Activated T-cell treated with anti-CD3 and anti-CD28 coated beads, Interleukin-2, amount 50 U/mL, for 24 hours (primary cell): ENCODE measurements around the gene KLF11.
"Not testable (repeated sequence)": the region's sequence is repeated elsewhere in the genome, so short reads cannot be mapped to it uniquely, and the experiment has no call there.

ENCODE experiments used
- DNase-seq: peaks from one replicate; pipeline ENCODE4 v3.0.0-alpha.2; 2020
- H3K27ac Mint-ChIP-seq: 2 replicates; pipeline ENCODE4 v1.8.0; 2020; ENCODE audit warnings: mild to moderate bottlenecking, mixed read lengths
- H3K27me3 Mint-ChIP-seq: 2 replicates; pipeline ENCODE4 v1.8.0; 2020; ENCODE audit warnings: mixed read lengths
- H3K36me3 Mint-ChIP-seq: 2 replicates; pipeline ENCODE4 v1.8.0; 2020; ENCODE audit warnings: low read depth, mixed read lengths
- H3K4me1 Mint-ChIP-seq: 2 replicates; pipeline ENCODE4 v1.8.0; 2020; ENCODE audit warnings: low read depth, mixed read lengths
- H3K4me3 Mint-ChIP-seq: 2 replicates; pipeline ENCODE4 v1.8.0; 2020; ENCODE audit warnings: mild to moderate bottlenecking, moderate library complexity, mixed read lengths
- H3K9me3 Mint-ChIP-seq: 2 replicates; pipeline ENCODE4 v1.8.0; 2020; ENCODE audit warnings: mixed read lengths

Gene KLF11

DNA sequence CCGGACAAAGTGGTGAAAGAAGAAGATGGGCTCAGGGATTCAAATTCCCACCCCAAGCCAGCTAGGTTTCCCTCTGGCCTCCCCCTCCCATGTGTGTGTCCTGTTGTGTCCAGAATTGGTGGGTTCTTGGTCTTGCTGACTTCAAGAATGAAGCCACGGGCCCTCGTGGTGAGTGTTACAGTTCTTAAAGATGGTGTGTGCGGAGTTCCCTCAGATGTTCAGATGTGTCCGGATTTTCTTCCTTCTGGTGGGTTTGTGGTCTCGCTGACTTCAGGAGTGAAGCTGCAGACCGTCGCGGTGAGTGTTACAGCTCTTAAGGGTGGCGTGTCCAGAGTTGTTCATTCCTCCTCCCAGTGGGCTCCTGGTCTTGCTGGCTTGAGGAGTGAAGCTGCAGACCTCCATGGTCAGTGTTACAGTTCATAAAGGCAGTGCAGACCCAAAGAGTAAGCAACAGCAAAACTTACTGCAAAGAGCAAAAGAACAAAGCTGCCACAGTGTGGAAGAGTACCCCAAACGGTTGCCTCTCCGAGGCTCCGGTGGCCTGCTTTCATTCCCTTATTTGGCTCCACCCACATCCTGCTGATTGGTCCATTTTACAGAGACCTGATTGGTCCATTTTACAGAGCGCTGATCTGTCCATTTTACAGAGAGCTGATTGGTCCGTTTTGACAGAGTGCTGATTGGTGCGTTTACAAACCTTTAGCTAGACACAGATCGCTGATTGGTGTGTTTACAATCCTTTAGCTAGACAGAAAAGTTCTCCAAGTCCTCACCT is 37.7 kb upstream of the KLF11 start:
- Mint-ChIP-seq H3K27me3 (peaks cover 36% of the 10 kb centered on the region), H3K36me3 (no peaks in the 10 kb centered on the region), H3K9me3 (no peaks in the 10 kb centered on the region), H3K4me3 (no peak overlapping the region), H3K27ac (no peak overlapping the region), H3K4me1 (peaks cover 1% of the 10 kb centered on the region)
- DNase-seq = peak; percentile 3

DNA sequence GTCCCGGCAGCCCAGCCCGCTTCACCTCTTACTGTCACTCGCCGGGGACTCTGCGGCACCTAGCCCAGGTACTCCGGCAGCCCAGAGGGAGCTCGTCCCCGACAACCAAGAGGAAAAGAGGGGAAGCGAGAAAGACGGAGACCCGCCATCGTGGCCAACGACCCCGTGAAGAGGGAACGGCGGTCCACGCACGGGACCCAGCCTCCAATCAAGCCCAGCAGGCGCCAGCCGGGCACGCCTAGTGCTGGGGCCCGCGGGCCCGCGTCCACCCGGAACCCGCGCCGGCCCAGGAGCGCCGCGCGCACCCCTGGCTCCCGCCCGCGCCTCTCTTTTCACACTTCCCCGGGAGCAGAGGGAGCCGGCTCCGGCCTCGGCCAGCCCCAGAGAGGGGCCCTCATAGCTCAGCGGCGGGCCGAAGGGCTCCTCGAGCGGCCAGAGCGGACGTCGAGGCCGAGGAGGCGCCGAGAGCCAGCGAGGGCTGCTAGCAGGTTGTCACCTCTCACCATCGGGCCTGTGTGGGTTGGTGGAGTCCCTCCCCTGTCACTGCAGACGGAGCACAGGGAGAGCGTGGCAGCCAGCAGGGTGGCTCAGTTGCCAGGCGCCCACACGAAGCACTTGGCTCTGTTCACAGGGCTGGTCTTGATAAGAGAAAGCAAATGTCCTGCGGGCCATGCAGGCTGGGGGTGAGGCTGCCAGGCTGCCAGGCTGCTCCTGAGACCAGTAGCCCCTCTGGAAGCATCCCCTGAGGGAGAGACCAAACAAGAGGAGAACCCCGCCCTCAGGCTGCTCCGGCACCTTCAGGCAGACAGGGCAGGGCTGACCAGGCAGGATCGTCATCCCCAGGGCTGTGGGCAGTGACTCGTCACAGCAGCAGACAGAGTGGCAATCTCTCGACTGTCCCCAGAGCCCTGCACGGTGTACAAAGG is 36.9 kb upstream of the KLF11 start:
- Mint-ChIP-seq H3K27me3 (peaks cover 36% of the 10 kb centered on the region), H3K27ac (no peak overlapping the region)

DNA sequence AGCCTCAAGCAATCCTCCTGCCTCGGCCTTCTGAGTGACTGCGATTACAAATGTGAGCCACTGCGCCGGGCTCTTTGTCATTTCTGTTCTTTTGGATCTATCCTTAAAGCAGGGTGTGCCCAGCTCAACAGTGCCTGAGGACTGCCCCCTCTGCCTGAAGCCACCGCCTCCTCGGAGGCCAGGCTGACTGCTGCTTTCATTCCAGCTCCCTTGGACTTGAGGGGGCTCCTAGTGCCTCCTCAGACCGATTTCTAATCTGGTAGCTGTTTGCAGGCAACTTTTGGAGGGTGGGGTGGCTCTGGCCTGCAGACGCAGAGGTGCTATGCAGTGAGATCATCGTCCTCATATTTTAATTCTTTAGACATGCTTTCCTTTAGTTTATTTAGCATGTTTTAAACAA is 35.9 kb upstream of the KLF11 start:
- Mint-ChIP-seq H3K27ac (no peak overlapping the region), H3K4me1 (peaks cover 1% of the 10 kb centered on the region), H3K4me3 (no peak overlapping the region), H3K27me3 (peaks cover 36% of the 10 kb centered on the region), H3K36me3 (no peaks in the 10 kb centered on the region), H3K9me3 (no peaks in the 10 kb centered on the region)
- no peak for DNase-seq

More for the DNA sequence above, 36.9 kb upstream of the KLF11 start:
- Mint-ChIP-seq H3K36me3 (no peaks in the 10 kb centered on the region), H3K4me3 (no peak overlapping the region), H3K9me3 (no peaks in the 10 kb centered on the region), H3K4me1 (peaks cover 1% of the 10 kb centered on the region)
- no peak for DNase-seq

DNA sequence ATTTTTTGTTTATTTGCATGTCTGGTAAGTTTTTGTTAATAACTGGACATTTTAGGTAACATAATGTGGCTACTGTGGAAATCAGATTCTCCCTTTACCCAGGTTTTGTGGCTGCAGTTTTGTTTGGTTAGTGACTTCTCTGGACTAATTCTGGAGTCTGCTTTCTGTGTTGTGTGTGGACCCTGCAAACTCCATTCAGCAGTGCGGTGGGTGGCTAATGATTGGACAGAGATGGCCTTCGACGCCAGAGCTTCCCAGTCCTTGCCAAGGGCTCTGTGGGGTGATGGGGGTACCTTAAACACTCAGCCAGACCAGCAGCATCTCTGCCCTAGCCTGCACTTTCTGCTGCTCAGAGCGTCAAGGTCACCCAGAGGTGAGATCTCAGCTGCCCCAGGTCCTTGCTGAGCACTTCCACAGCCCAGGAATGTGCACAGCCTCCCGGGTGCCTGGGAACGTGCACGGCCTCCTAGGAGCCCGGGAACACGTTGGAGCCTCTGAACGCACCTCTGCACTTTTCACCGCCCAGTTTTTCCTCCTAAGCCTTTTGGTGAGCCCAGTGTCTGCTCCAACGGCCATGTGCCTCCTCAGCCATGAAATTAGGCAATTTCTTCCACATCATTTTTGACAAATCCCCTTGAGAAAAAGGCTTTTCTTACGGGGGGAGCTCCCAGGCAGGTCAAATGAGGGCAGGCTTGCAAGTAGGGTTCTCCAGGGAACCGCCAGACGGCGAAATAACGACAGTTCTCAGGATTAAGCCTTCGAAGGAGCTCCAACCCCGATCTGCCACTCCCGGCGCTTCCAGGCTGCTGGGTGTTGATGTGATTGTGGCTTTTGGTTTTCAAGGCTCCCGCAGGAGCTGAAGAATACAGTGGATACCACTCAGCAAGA is 35.2 kb upstream of the KLF11 start:
- Mint-ChIP-seq H3K9me3 (no peaks in the 10 kb centered on the region), H3K27ac (no peak overlapping the region), H3K4me1 (peaks cover 1% of the 10 kb centered on the region), H3K27me3 (peaks cover 36% of the 10 kb centered on the region), H3K4me3 (no peak overlapping the region), H3K36me3 (no peaks in the 10 kb centered on the region)
- no peak for DNase-seq

DNA sequence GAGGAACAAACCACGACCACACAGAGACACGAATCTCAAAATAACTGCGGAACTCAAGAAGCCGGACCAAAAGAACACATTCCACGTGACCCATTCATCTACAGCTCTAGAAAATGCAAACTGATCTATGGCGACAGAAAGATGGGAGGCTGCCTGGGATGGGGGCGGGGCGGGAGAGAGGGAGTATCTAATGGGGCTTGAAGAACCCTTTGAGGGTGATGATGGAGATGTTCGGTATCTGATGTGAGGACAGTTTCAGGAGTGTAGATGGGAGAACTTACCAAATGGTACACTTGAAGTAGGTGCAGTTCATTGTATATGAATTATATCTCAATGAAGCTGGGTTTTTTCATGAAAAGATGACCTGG is 34.6 kb upstream of the KLF11 start:
- Mint-ChIP-seq H3K4me1 (peaks cover 1% of the 10 kb centered on the region), H3K27ac (no peak overlapping the region), H3K9me3 (no peaks in the 10 kb centered on the region), H3K4me3 (no peak overlapping the region), H3K36me3 (no peaks in the 10 kb centered on the region), H3K27me3 (peaks cover 36% of the 10 kb centered on the region)
- DNase-seq = no peak

DNA sequence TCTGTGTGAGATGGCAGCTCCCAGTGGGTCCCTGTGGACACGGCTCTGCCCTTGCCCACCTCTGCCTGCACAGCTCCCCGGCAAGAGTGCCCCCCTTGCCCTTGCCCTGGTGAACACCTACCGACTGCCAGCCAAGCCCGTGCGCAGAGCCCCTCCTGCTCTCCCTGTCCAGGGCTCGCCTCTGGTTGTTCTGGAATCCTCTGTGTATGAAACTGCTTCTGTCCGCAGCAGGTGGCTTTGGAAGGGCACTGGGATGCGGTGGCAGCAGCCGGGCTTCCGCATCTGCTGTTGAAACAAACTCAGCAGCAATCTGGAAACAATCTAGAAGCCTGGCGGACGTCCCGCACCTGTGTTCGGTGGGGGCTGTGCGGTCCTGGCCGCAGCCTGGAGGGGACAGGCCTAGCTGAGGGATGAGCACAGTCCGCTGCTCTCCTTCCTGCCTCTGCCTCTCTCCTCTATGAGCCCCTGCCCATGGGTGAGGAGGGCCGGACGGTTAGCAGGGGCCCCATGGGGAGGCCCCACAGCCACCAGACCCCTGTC is 34.0 kb upstream of the KLF11 start:
- peaks cover 1% of the 10 kb centered on the region for H3K4me1 Mint-ChIP-seq
- H3K27me3 Mint-ChIP-seq = peaks cover 36% of the 10 kb centered on the region

DNA sequence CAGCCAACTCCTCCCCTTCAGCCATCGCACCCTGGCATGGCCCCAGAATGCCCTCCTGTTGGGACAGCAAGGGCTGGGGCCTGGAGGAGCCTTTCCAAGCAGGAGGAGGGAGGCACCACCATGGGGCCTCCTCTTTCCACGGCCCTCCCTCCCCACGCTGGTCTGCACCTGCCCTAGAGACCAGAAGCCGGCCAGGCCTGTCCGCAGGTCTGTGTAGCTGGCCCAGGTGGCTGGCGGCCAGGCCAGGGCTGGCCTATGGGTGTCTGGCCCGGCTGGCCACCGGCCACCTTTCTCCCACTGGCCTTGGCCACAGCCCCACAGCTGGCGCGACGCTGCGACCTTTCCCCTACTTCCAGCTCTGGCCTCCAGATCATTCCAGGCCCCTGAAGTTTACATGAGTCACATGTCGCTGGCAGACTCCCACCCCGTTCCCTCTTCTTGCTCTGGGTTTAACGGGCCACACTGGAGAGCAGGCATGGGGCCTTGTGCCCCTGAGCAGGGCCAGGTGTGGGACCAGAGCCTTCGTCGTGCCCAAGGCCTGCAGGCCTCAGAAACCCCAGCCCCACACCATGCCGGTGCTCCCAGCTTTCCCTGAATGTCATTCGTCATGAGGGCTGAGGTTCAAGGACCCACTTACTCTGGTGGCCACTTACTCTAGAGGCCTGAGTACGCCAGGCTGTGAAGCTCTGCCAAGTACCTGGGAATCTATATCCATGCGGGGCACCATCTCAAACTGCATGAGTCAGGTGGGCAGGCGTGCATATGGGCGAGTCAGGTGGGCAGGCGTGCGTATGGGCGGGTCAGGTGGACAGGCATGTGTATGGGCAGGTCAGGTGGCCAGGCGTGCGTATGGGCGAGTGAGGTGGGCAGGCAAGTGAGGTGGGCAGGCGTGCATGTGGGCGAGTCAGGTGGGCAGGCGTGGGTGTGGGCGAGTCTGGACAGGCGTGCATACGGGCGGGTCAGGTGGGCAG is 33.3 kb upstream of the KLF11 start:
- no peak overlapping the region for H3K27ac Mint-ChIP-seq
- peaks cover 36% of the 10 kb centered on the region for H3K27me3 Mint-ChIP-seq
- peaks cover 1% of the 10 kb centered on the region for H3K4me1 Mint-ChIP-seq
- H3K4me3 Mint-ChIP-seq = no peak overlapping the region
- no peaks in the 10 kb centered on the region for H3K36me3 Mint-ChIP-seq
- no peaks in the 10 kb centered on the region for H3K9me3 Mint-ChIP-seq
- no peak for DNase-seq

More for the DNA sequence above, 34.0 kb upstream of the KLF11 start:
- Mint-ChIP-seq H3K27ac (no peak overlapping the region), H3K9me3 (no peaks in the 10 kb centered on the region), H3K36me3 (no peaks in the 10 kb centered on the region), H3K4me3 (no peak overlapping the region)
- no peak for DNase-seq

DNA sequence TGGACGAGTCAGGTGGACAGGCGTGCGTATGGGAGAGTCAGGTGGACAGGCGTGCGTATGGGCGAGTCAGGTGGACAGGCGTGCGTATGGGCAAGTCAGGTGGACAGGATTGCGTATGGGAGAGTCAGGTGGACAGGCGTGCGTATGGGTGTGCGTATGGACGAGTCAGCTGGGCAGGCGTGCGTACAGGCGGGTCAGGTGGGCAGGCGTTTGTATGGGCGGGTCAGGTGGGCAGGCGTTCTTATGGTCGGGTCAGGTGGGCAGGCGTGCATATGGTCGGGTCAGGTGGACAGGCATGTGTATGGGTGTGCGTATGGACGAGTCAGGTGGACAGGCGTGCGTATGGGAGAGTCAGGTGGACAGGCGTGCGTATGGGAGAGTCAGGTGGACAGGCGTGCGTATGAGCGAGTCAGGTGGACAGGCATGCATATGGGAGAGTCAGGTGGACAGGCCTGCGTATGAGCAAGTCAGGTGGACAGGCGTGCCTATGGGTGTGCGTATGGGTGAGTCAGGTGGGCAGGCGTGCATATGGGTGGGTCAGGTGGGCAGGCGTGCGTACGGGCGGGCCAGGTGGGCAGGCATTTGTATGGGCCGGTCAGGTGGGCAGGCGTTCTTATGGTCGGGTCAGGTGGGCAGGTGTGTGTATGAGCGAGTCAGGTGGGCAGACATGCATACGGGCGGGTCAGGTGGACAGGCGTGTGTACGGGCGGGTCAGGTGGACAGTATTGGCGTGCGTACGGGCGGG is 32.3 kb upstream of the KLF11 start:
- not testable (repeated sequence) for H3K4me1 Mint-ChIP-seq, H3K9me3 Mint-ChIP-seq, H3K4me3 Mint-ChIP-seq, H3K36me3 Mint-ChIP-seq, DNase-seq, H3K27ac Mint-ChIP-seq
- peaks cover 29% of the 10 kb centered on the region for H3K27me3 Mint-ChIP-seq

DNA sequence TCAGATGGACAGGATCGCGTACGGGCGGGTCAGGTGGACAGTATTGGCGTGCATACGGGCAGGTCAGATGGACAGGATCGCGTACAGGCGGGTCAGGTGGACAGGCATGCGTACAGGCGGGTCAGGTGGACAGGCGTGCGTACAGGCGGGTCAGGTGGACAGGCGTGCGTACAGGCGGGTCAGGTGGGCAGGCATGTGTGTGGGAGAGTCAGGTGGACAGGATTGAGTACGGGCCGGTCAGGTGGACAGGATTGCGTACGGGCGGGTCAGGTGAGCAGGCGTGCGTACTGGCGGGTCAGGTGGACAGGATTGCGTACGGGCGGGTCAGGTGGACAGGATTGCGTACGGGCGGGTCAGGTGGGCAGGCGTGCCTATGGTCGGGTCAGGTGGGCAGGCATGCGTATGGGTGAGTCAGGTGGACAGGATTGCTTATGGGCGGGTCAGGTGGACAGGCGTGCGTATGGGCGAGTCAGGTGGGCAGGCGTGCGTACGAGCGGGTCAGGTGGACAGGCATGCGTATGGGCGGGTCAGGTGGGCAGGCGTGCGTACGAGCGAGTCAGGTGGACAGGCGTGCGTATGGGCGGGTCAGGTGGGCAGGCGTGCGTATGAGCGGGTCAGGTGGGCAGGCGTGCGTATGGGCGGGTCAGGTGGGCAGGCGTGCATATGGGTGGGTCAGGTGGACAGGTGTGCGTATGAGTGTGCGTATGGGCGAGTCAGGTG is 31.6 kb upstream of the KLF11 start:
- not testable (repeated sequence) for DNase-seq, H3K9me3 Mint-ChIP-seq, H3K4me3 Mint-ChIP-seq, H3K27ac Mint-ChIP-seq, H3K4me1 Mint-ChIP-seq, H3K36me3 Mint-ChIP-seq
- peaks cover 25% of the 10 kb centered on the region for H3K27me3 Mint-ChIP-seq

DNA sequence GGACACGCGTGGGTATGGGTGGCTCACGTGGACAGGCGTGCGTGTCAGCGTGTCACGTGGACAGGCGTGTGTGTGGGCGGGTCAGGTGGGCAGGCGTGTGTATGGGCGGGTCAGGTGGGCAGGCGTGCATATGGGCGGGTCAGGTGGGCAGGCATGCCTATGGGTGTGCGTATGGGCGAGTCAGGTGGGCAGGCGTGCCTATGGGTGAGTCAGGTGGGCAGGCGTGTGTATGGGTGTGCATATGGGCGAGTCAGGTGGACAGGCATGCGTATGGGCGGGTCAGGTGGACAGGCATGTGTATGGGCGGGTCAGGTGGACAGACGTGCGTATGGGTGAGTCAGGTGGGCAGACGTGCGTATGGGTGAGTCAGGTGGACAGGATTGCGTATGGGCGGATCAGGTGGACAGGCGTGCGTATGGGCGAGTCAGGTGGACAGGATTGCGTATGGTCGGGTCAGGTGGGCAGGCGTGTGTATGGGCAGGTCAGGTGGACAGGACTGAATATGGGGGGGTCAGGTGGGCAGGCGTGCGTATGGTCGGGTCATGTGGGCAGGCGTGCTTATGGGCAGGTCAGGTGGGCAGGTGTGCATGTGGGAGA is 30.9 kb upstream of the KLF11 start:
- not testable (repeated sequence) for DNase-seq, H3K9me3 Mint-ChIP-seq, H3K4me1 Mint-ChIP-seq, H3K36me3 Mint-ChIP-seq, H3K4me3 Mint-ChIP-seq, H3K27ac Mint-ChIP-seq
- peaks cover 19% of the 10 kb centered on the region for H3K27me3 Mint-ChIP-seq

DNA sequence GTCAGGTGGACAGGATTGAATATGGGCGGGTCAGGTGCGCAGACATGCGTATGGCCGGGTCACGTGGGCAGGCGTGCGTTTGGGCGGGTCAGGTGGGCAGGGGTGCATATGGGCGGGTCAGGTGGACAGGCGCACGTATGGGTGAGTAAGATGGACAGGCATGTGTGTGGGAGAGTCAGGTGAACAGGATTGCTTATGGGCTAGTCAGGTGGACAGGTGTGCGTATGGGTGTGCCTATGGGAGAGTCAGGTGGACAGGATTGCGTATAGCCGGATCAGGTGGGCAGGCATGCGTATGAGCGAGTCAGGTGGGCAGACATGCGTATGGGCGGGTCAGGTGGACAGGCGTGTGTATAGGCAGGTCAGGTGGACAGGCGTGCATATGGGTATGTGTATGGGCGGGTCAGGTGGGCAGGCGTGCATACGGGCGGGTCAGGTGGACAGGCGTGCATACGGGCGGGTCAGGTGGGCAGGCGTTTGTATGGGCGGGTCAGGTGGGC is 30.3 kb upstream of the KLF11 start:
- Mint-ChIP-seq H3K27ac (no peak overlapping the region), H3K4me3 (no peak overlapping the region), H3K9me3 (peaks cover 4% of the 10 kb centered on the region), H3K36me3 (no peaks in the 10 kb centered on the region), H3K4me1 (no peaks in the 10 kb centered on the region), H3K27me3 (peaks cover 14% of the 10 kb centered on the region)
- DNase-seq = no peak
